Hypothalamus (tissue), 51 donors: ENCODE results near the gene SLC35A2.

Experiments used
- DNase-seq, 51 donors: peaks; one replicate each; lab custom pipeline; 2025; lab: John Stamatoyannopoulos, UW

The SLC35A2 gene

GRCh38 chrX:48933757-48934156 is 22.3 kb upstream of the SLC35A2 start:
- no peak for DNase-seq

GRCh38 chrX:48927736-48928382 is 16.4 kb upstream of the SLC35A2 start:
- no peak for DNase-seq

GRCh38 chrX:48927123-48927522 is 15.7 kb upstream of the SLC35A2 start:
- no peak for DNase-seq

- no peak for DNase-seq
These were observed 12.8 kb upstream of the SLC35A2 start for GRCh38 chrX:48924270-48924669.

- DNase-seq, result no peak
These were observed 12.3 kb upstream of the SLC35A2 start for GRCh38 chrX:48923771-48924170.

- no peak for DNase-seq
These were observed 9.3 kb upstream of the SLC35A2 start for GRCh38 chrX:48920718-48921104.

GRCh38 chrX:48919947-48920717 is 8.7 kb upstream of the SLC35A2 start:
- DNase-seq, result peak in 1 of 51 donors; percentile 15

- DNase-seq, result peak in 7 of 51 donors; percentile 15 to 41 (median 22)
These were observed 8.0 kb upstream of the SLC35A2 start for GRCh38 chrX:48919360-48919841.

- peak in 50 of 51 donors; percentile 8 to 85 (median 65) for DNase-seq
These were observed 7.3 kb upstream of the SLC35A2 start, which contains the start of gene PIM2 for GRCh38 chrX:48918643-48919340. Gene PIM2, minus strand, starts transcription at chrX:48919024. Its CDS starts 190 bp downstream, at chrX:48918834.

GRCh38 chrX:48918301-48918642 is 6.8 kb upstream of the SLC35A2 start:
- DNase-seq, result no peak

- peak; percentile 5 to 91 (median 70) for DNase-seq
These were observed 5.9 kb upstream of the SLC35A2 start for GRCh38 chrX:48917139-48918001.

GRCh38 chrX:48914593-48915493 is 3.4 kb upstream of the SLC35A2 start:
- DNase-seq, result no peak

- DNase-seq, result no peak
These were observed 2.3 kb upstream of the SLC35A2 start for GRCh38 chrX:48913605-48914366.

GRCh38 chrX:48910926-48911411 is 477 bp downstream of the SLC35A2 start:
- DNase-seq, result no peak

- no peak for DNase-seq
These were observed 1.6 kb downstream of the SLC35A2 start for GRCh38 chrX:48909703-48910294.

GRCh38 chrX:48908600-48908999 is 2.8 kb downstream of the SLC35A2 start:
- no peak for DNase-seq

- no peak for DNase-seq
These were observed 6.2 kb downstream of the SLC35A2 start for GRCh38 chrX:48905090-48905790.
